Uterus (tissue), 2 donors: ENCODE measurements around the gene BABAM2.

Experiments
- CTCF ChIP-seq, 4 experiments: fragments of 200-600 bp in 2 of 4; fragments of 450-650 bp in 2 of 4; sonication (generic) in 2 of 4; IDR thresholded peaks; one replicate each; pipeline ENCODE4 v1.5.1; 2016 to 2019; ENCODE audit warnings: antibody characterized with exemption in 4 of 4, mild to moderate bottlenecking in 2 of 4, moderate library complexity in 1 of 4
- POLR2A ChIP-seq, 2 donors: fragments of 450-650 bp; IDR thresholded peaks; one replicate each; pipeline ENCODE4 v1.6.1; 2016; ENCODE audit warnings: antibody characterized with exemption in 2 of 2, mild to moderate bottlenecking in 1 of 2, moderate library complexity in 1 of 2

DNA sequence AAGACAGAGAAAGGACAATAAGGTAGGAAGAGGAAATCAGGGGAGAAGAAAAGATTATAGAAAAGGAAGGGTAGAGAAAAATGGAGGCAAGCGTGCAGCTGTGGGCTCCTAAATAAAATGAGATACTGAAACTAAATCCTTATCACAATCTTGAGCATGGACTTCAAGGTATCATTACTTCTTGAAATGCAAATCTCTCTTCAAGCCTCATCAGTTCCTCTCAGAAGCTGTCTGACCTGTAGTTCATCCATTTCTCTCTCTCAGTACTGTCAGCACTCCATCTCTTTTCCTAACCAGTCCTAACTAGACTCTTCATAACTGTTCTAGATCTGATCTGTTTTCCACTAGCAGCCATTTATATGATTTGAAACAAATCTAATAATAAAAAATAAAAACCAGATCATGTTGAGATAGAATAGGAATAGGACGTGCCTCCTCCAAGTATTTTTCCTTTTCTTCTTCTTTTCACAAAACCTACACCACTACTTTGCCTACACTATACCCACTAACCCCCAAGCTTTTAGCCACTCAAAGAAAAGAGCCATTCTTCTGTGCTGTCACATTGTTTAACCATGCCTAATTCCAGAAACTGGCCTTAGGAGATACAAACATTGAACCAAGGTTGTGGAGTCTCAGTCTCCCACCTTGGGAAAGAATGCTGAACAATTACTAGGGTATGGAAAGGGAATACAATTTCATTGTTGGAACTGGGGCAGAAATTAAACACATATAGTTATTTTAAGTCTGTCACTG is 21.1 kb downstream of the BABAM2 start:
- TF ChIP-seq CTCF (IDR thresholded peaks at IDR 0.05), result no peak
- TF ChIP-seq POLR2A (IDR thresholded peaks at IDR 0.05), result no peak
